HCT116 (cell line): ENCODE data around the gene AFTPH. TPM values are rescaled to one million over a fixed set of nuclear protein-coding genes. Genes with fewer than 3 reads are reported as not detected.

Experiments used
- ATAC-seq: fragments of 200-7000 bp; cut with Tn5 transposase; 2 replicates; pipeline ENCODE4 v1.9.1; 2020; ENCODE audit warnings: mild to moderate bottlenecking, moderate library complexity
- BruUV-seq: library from RNA; stranded (reverse); fragments of 400-500 nt; replicated peaks from 2 replicates; lab custom pipeline; 2021; lab: Mats Ljungman, UMichigan
- CTCF ChIA-PET: fragments of 300-600 bp; sonication (Branson Sonifier 250); formaldehyde crosslinking; loops from one replicate; lab custom pipeline; 2021; ENCODE audit warnings: antibody characterized with exemption; lab: Charles Lee
- POLR2A ChIA-PET: fragments of 300-600, 350-600 bp; sonication (Branson Sonifier 250); formaldehyde crosslinking; loops from one replicate; lab custom pipeline; 2021; ENCODE audit warnings: antibody characterized with exemption; lab: Charles Lee
- RAD21 ChIA-PET, 2 experiments: fragments of 300-600 bp; sonication (Branson Sonifier 250); formaldehyde crosslinking; loops; one replicate each; lab custom pipeline; 2023; ENCODE audit warnings: low total read pairs in 2 of 2; ENCODE audit not compliant: uncharacterized antibody in 2 of 2, unreplicated experiment in 2 of 2, low non-redundant PET in 1 of 2; lab: Charles Lee
- DNase-seq: peaks from one replicate; pipeline ENCODE4 v3.0.0-alpha.2; 2010; ENCODE audit warnings: low read depth, low spot score
- H2AFZ ChIP-seq: fragments of 200-600 bp; shearing (Covaris generic), sonication (generic); 2 replicates; pipeline ENCODE4 v1.6.1; 2017; ENCODE audit warnings: low read depth, mixed run types, mixed read lengths, antibody characterized with exemption, low read length; ENCODE audit not compliant: poor library complexity, severe bottlenecking
- H3K27ac ChIP-seq: 2 replicates; pipeline ENCODE4 v1.5.1; 2012; ENCODE audit warnings: low read depth, low read length
- H3K27me3 ChIP-seq: fragments of 200-600 bp; sonication (generic); 2 replicates; pipeline ENCODE4 v1.6.1; 2016; ENCODE audit warnings: mixed run types, low read length, mixed read lengths; ENCODE audit not compliant: insufficient read depth
- H3K36me3 ChIP-seq, 2 experiments: fragments of 200-500 bp in 1 of 2; fragments of 200-600 bp in 1 of 2; sonication (Bioruptor generic) in 1 of 2; sonication (generic) in 1 of 2; 2 replicates each; pipeline versions ENCODE4 v1.5.1 to v1.6.1; 2014 to 2016; ENCODE audit warnings: low read length in 2 of 2, inconsistent platforms in 1 of 2, mixed read lengths in 1 of 2, mixed run types in 1 of 2; ENCODE audit not compliant: insufficient read depth in 2 of 2, control insufficient read depth in 1 of 2
- H3K4me1 ChIP-seq, 2 experiments: fragments of 200-600 bp in 1 of 2; sonication (generic) in 1 of 2; 2 replicates each; pipeline versions ENCODE4 v1.5.1 to v1.6.1; 2012 to 2017; ENCODE audit warnings: low read length in 2 of 2, inconsistent platforms in 1 of 2, mild to moderate bottlenecking in 1 of 2, mixed read lengths in 1 of 2, mixed run types in 1 of 2, moderate library complexity in 1 of 2; ENCODE audit not compliant: insufficient read depth in 2 of 2, control insufficient read depth in 1 of 2
- H3K4me2 ChIP-seq: fragments of 200-600 bp; sonication (generic); 2 replicates; pipeline ENCODE4 v1.6.1; 2017; ENCODE audit warnings: mixed run types, low read length, mixed read lengths
- H3K4me3 ChIP-seq, 2 experiments: fragments of 200-600 bp in 1 of 2; sonication (generic) in 1 of 2; replicated peaks in 1 of 2; 2 replicates each; pipeline ENCODE4 v1.5.1; 2011 to 2016; ENCODE audit warnings: low read length in 2 of 2, control low read depth in 1 of 2, low read depth in 1 of 2, mild to moderate bottlenecking in 1 of 2, mixed read lengths in 1 of 2, mixed run types in 1 of 2
- H3K79me2 ChIP-seq: fragments of 200-600 bp; sonication (generic); 2 replicates; pipeline ENCODE4 v1.6.1; 2017; ENCODE audit warnings: mild to moderate bottlenecking, mixed run types, low read length, moderate library complexity, mixed read lengths; ENCODE audit not compliant: insufficient read depth
- H3K9ac ChIP-seq: fragments of 200-600 bp; sonication (generic); 2 replicates; pipeline ENCODE4 v1.6.1; 2016; ENCODE audit warnings: low read length, mixed read lengths
- H3K9me2 ChIP-seq: fragments of 200-600 bp; sonication (generic), shearing (Covaris generic); 2 replicates; pipeline ENCODE4 v1.6.1; 2017; ENCODE audit warnings: mixed run types, mild to moderate bottlenecking, moderate library complexity; ENCODE audit not compliant: insufficient read depth
- H3K9me3 ChIP-seq, 2 experiments: fragments of 200-500 bp in 1 of 2; fragments of 200-600 bp in 1 of 2; sonication (Bioruptor generic) in 1 of 2; sonication (generic) in 1 of 2; 2 replicates each; pipeline ENCODE4 v1.6.1; 2014 to 2017; ENCODE audit warnings: low read length in 2 of 2, mixed read lengths in 2 of 2, inconsistent platforms in 1 of 2, low read depth in 1 of 2, mild to moderate bottlenecking in 1 of 2, mixed run types in 1 of 2, moderate library complexity in 1 of 2; ENCODE audit not compliant: control insufficient read depth in 1 of 2, insufficient read depth in 1 of 2
- H4K20me1 ChIP-seq: fragments of 200-600 bp; sonication (generic), shearing (Covaris generic); 2 replicates; pipeline ENCODE4 v1.6.1; 2017; ENCODE audit warnings: mixed run types, mild to moderate bottlenecking, moderate library complexity; ENCODE audit not compliant: insufficient read depth
- ATF3 ChIP-seq: IDR thresholded peaks from 2 replicates; pipeline ENCODE4 v1.6.1; 2012
- CBX3 ChIP-seq: IDR thresholded peaks from 2 replicates; pipeline ENCODE4 v1.6.1; 2012; ENCODE audit warnings: low read depth
- CTCF ChIP-seq, 3 experiments: fragments of 200-600 bp in 1 of 3; sonication (generic) in 1 of 3; IDR thresholded peaks in 2 of 3; conservative IDR thresholded peaks in 1 of 3; 2 replicates each; pipeline ENCODE4 v1.5.1; 2012 to 2017; ENCODE audit warnings: low read depth in 2 of 3, low read length in 2 of 3, antibody characterized with exemption in 1 of 3, borderline replicate concordance in 1 of 3, control low read depth in 1 of 3, mild to moderate bottlenecking in 1 of 3, mixed read lengths in 1 of 3, mixed run types in 1 of 3, moderate library complexity in 1 of 3; ENCODE audit not compliant: insufficient read depth in 1 of 3
- EGR1 ChIP-seq: IDR thresholded peaks from 2 replicates; pipeline ENCODE4 v1.6.1; 2012; ENCODE audit warnings: low read depth
- EZH2 ChIP-seq: fragments of 200-600 bp; sonication (generic); IDR thresholded peaks from 2 replicates; pipeline ENCODE4 v1.6.1; 2017; ENCODE audit warnings: antibody characterized with exemption, mixed run types
- EZH2phosphoT487 ChIP-seq: fragments of 200-600 bp; IDR thresholded peaks from 2 replicates; pipeline ENCODE4 v1.6.1; 2018; ENCODE audit warnings: antibody characterized with exemption, borderline replicate concordance
- MAX ChIP-seq: IDR thresholded peaks from 2 replicates; pipeline ENCODE4 v1.6.1; 2012
- POLR2A ChIP-seq: IDR thresholded peaks from 2 replicates; pipeline ENCODE4 v1.7.0; 2011; ENCODE audit warnings: borderline replicate concordance; ENCODE audit not compliant: insufficient read depth, insufficient read length; ENCODE audit errors: extremely low read depth
- POLR2AphosphoS5 ChIP-seq: IDR thresholded peaks from 2 replicates; pipeline ENCODE4 v1.6.1; 2011; ENCODE audit warnings: mild to moderate bottlenecking, low read depth, low read length, moderate library complexity
- RAD21 ChIP-seq: IDR thresholded peaks from 2 replicates; pipeline ENCODE4 v1.6.1; 2012; ENCODE audit warnings: low read depth, mild to moderate bottlenecking
- REST ChIP-seq: IDR thresholded peaks from 2 replicates; pipeline ENCODE4 v1.6.1; 2012; ENCODE audit warnings: low read depth
- SIN3A ChIP-seq: IDR thresholded peaks from 2 replicates; pipeline ENCODE4 v1.6.1; 2012; ENCODE audit warnings: low read depth
- SP1 ChIP-seq: IDR thresholded peaks from 2 replicates; pipeline ENCODE4 v1.6.1; 2012; ENCODE audit warnings: low read depth
- SRF ChIP-seq: IDR thresholded peaks from 2 replicates; pipeline ENCODE4 v1.6.1; 2012; ENCODE audit warnings: low read depth
- ZBTB33 ChIP-seq: IDR thresholded peaks from 2 replicates; pipeline ENCODE4 v1.6.1; 2011; ENCODE audit warnings: mild to moderate bottlenecking, low read length, moderate library complexity; ENCODE audit not compliant: insufficient replicate concordance; ENCODE audit errors: extremely low read depth
- ZFX ChIP-seq: fragments of 450-650 bp; IDR thresholded peaks from 2 replicates; pipeline ENCODE4 v1.6.1; 2017
- intact Hi-C: fragments of 100-400 bp; cut with micrococcal nuclease; formaldehyde crosslinking; loops from 2 replicates; pipeline ENCODE4 v1.10.0; 2022
- total RNA-seq: library from RNA; stranded (reverse); gene quantifications from one replicate; pipeline ENCODE4 v1.2.1, GENCODE V29; 2021; ENCODE audit not compliant: unreplicated experiment

AFTPH gene
- total RNA-seq, 1 experiment from 2014 or later, result 23.6 TPM

GRCh38 chr2:64534363-64534762 is 10.2 kb downstream of the AFTPH start (continued):
- TF ChIP-seq REST (no peak), SIN3A (no peak), SP1 (no peak), ZFX (no peak), POLR2A (no peak), EZH2 (no peak), EZH2phosphoT487 (no peak), RAD21 (no peak), POLR2AphosphoS5 (no peak)

GRCh38 chr2:64535024-64535423 is 10.9 kb downstream of the AFTPH start:
- RAD21 ChIA-PET, result interaction anchor here in 1 of 2 experiments (0.6 kb wide), 1 partner anchor 195 kb away, joined by 3 read pairs; no protein-coding TSS in a partner anchor
- no peak overlapping the region for H2AFZ ChIP-seq
- H3K4me1 ChIP-seq, result no peaks in the 10 kb centered on the region
- no peak overlapping the region for H3K4me3 ChIP-seq
- CTCF ChIA-PET, result no interaction called here
- ATAC-seq, result no peak
- H3K4me2 ChIP-seq, result no peak overlapping the region
- no peaks in the 10 kb centered on the region for H3K36me3 ChIP-seq
- H4K20me1 ChIP-seq, result 0 out of 2 replicates have a peak, but pooled peaks cover 9% of the 10 kb centered on the region
- no TSS peak for BruUV-seq
- intact Hi-C loops, result no loop called here
- DNase-seq, result no peak
- no peaks in the 10 kb centered on the region for H3K9me2 ChIP-seq
- H3K9ac ChIP-seq, result no peak overlapping the region
- peaks cover 89% of the 10 kb centered on the region for H3K79me2 ChIP-seq
- H3K27ac ChIP-seq, result no peak overlapping the region
- H3K27me3 ChIP-seq, result no peaks in the 10 kb centered on the region
- no peaks in the 10 kb centered on the region for H3K9me3 ChIP-seq
- POLR2A ChIA-PET, result no interaction called here
- TF ChIP-seq EGR1 (no peak), ZBTB33 (no peak), SP1 (no peak), SRF (no peak), CBX3 (no peak), EZH2 (no peak), ATF3 (no peak), RAD21 (no peak), MAX (no peak), EZH2phosphoT487 (no peak), ZFX (no peak), CTCF (IDR thresholded peaks at IDR 0.05 in 2 of 3, conservative IDR thresholded peaks at IDR 0.05 in 1 of 3; ENCODE audit: borderline replicate concordance in 1 of 3, insufficient read depth in 1 of 3, low read depth in 2 of 3, low read length in 2 of 3) (no peak), SIN3A (no peak)
